HG03432 (cell line): ENCODE results near the gene FERMT3.
A peak's percentile ranks its signal among the peaks of the same experiment; 100 is the strongest.

Experiments
- ATAC-seq: cut with Tn5 transposase; IDR thresholded peaks from one replicate; pipeline ENCODE4 v1.9.1; 2021; ENCODE audit warnings: mild to moderate bottlenecking, moderate library complexity; ENCODE audit not compliant: unreplicated experiment

Gene FERMT3

GRCh38 chr11:64262271-64263002 lies 55.9 kb downstream of the FERMT3 start:
- ATAC-seq: no peak

DNA sequence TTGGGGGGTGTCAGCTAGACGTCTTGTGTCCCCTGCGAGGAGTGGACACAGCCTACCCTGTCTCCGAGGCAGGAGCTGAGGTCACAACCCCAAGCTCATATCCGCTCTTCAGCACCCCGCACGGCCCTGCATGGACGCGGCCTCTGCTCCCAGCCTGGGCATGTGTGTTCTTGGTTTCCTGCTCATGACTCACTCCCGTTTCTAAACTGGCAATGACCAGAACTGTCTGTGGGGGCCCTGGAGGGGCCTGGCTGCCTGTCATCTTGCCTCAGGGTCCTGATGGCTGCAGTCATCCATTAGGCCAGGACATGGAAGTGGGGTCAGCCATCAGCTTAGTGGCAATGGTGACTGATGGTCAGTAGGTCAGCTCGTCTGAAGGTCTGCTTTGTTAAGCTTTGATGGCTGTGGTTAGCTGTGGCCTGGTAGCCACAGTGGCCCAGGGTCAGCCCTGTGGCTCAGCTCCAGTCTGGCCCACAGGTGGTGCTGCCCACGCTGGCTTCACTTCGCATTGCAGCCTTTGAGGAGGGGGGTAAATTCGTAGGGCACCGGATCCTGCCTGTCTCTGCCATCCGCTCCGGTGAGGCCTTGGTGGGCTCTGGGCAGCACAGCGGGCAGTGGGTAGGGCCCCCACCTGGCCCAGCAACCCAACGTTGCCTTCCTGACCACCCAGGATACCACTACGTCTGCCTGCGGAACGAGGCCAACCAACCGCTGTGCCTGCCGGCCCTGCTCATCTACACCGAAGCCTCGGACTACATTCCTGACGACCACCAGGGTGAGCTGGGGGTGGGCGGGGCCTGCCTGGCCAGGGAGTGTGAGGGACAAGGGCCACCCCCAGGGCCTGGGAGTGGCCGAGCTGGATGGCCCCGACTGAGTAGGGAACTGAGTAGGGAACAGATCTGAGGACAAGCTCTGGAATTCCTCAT lies 56.8 kb downstream of the FERMT3 start:
- no peak for ATAC-seq

DNA sequence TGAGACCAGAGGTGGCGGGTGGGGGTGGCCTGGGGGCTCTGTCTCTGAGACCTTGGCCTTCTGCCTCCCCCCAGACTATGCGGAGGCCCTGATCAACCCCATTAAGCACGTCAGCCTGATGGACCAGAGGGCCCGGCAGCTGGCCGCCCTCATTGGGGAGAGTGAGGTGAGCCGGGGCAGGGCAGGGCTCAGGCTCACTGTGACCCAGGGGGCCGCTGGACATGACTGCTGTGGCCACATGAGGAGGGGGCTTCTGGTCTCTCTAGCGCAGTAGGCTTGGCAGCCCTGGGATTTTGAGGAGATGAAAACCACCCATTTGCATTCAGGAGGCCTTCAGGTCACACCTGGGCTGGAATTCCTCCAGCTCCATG lies 57.4 kb downstream of the FERMT3 start:
- no peak for ATAC-seq

DNA sequence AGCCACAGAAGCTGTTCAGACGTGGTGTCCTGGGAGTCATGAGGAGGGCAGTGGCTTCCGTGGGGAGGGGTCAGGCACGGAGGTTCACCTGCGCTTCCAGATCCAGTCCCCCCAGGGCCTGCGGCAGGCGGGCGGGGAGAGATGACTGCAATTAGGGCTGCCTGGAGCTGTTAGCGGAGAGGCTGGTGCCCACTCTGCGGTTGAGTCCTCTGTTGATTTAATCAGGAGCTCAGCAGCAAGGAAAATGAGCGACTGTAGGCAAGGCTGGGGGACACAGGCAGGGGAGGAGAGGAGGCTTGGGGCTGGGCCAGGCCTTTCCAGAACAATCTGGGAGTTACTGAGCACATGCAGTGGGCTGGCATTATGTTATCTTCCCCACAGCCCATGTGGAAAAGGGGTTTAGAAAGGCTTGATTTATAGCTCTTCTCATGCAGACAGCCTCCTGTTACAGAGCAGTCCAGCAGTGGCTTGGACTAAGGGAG lies 57.9 kb downstream of the FERMT3 start:
- ATAC-seq: no peak

DNA sequence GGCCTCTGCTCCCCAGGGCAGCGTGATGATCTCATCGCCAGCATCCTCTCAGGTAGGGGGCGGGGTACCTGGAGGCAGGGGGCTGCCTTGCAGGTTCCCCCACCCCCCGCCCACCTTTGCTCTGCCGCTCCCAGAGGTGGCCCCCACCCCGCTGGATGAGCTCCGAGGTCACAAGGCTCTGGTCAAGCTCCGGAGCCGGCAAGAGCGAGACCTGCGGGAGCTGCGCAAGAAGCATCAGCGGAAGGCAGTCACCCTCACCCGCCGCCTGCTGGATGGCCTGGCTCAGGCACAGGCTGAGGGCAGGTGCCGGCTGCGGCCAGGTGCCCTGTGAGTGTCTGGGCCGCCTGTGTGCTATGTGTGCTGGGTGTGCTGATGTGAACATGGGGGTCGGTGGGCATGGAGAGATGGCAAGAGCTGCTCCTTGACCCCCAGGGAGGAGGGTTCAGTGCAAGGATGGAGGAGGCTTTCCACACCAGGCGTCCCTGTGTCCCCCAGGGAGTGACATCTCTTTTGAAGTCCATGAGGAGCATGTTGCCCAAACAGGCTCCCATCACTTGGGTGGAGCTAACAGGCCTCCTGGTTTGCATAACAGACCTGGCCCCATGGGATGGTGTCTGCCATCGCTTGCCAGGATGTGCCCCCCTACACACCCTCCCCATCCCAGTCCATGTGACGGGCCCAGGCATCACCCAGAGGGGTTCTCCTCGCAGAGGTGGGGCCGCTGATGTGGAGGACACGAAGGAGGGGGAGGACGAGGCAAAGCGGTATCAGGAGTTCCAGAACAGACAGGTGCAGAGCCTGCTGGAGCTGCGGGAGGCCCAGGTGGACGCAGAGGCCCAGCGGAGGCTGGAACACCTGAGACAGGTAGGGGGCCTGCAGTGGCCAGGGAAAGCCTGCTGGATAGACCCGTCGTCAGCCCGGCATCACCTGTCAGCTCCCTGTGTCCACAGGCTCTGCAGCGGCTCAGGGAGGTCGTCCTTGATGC lies 58.9 kb downstream of the FERMT3 start:
- no peak for ATAC-seq

- ATAC-seq: no peak
Measured at GRCh38 chr11:64266339-64266738, 59.8 kb downstream of the FERMT3 start.

DNA sequence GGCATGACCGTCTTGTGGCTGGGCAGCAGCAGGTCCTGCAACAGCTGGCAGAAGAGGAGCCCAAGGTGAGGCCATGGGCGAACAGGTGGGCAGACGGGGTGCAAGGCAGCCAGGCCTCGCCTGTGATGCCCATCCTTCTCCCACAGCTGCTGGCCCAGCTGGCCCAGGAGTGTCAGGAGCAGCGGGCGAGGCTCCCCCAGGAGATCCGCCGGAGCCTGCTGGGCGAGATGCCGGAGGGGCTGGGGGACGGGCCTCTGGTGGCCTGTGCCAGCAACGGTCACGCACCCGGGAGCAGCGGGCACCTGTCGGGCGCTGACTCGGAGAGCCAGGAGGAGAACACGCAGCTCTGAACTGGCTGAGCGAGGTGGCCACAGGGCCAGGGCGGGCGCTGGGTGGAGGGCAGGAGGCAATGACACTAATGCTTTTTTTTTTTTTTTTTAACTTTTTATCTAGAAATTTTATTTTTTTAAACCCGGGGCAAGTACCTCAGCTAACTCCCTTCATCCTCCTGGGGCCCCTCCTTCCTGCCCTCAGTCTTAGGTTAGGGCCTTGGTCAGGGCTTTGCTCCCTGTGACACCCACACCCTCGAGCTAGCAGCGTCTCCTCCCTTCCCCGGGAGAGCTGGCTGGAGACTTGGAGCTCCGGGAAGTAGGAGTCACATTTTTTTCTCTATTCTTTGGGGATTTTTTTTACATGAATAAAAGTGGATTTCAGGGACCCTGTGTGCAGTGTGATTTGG lies 60.9 kb downstream of the FERMT3 start:
- no peak for ATAC-seq

GRCh38 chr11:64268025-64268892 lies 61.7 kb downstream of the FERMT3 start:
- ATAC-seq: no peak

GRCh38 chr11:64268893-64269539 lies 62.5 kb downstream of the FERMT3 start:
- ATAC-seq: peak; percentile 18

- ATAC-seq: peak; percentile 67
Measured at GRCh38 chr11:64269540-64270220, 63.2 kb downstream of the FERMT3 start.
